GM23338 (cell line): Measurements from ENCODE around the gene WDR27.

ENCODE experiments used
- CTCF ChIP-seq, 2 experiments: fragments of 200-600 bp in 1 of 2; sonication (generic) in 1 of 2; conservative IDR thresholded peaks; 2 replicates each; pipeline versions ENCODE4 v1.5.1 to v1.6.1; 2016 to 2017; ENCODE audit warnings: antibody characterized with exemption in 2 of 2, low read depth in 2 of 2, mild to moderate bottlenecking in 2 of 2, moderate library complexity in 1 of 2
- NANOG ChIP-seq: IDR thresholded peaks from 2 replicates; pipeline ENCODE4 v1.6.1; 2016; ENCODE audit warnings: antibody characterized with exemption, borderline replicate concordance

- TF ChIP-seq NANOG (no peak), CTCF (conservative IDR thresholded peaks at IDR 0.05; ENCODE audit: low read depth in 2 of 2) (peak; percentile 37 to 56)
These were observed 280.8 kb downstream of the WDR27 start for GRCh38 chr6:169420912-169421543.
